Breast epithelium (tissue), 3 donors: ENCODE results near the gene YPEL5.

ENCODE experiments used
- CTCF ChIP-seq, 3 donors: fragments of 450-650 bp; IDR thresholded peaks; one replicate each; pipeline ENCODE4 v1.5.1; 2016 to 2017; ENCODE audit warnings: antibody characterized with exemption in 3 of 3, mild to moderate bottlenecking in 3 of 3, moderate library complexity in 3 of 3
- POLR2A ChIP-seq: fragments of 450-650 bp; IDR thresholded peaks from one replicate; pipeline ENCODE4 v1.6.1; 2016; ENCODE audit warnings: antibody characterized with exemption, mild to moderate bottlenecking, moderate library complexity
- POLR2AphosphoS5 ChIP-seq, 3 donors: sonication (generic); formaldehyde crosslinking; IDR thresholded peaks; one replicate each; pipeline ENCODE4 v1.6.1; 2017; ENCODE audit warnings: antibody characterized with exemption in 3 of 3

DNA sequence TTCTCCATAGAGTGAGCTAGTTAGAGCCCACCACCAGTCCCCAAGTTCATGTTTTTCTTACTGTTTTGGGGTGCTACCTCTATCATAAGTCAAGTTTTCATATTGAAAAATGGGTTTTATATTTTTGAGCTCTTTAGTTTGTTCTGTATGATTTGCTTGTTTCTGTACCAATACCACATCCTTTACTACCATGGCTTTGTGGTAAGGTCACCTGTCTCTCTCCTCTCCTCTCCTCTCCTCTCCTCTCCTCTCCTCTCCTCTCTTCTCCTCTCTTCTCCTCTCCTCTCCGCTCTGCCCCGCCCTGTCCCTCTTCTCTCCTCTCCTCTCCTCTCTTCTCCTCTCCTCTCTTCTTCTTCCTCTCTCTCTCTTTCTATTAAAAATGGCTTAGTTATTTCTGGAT, 62.4 kb downstream of the YPEL5 start:
- TF ChIP-seq POLR2A (no peak), POLR2AphosphoS5 (IDR thresholded peaks at IDR 0.05) (no peak), CTCF (IDR thresholded peaks at IDR 0.05) (no peak)
